Activated CD4-positive, CD25-positive, alpha-beta regulatory T cell treated with anti-CD3 and anti-CD28 coated beads, Interleukin-2, amount 50 U/mL, for 16 hours (primary cell): Measurements from ENCODE around the gene PCGF5.
"Not testable (repeated sequence)": the region's sequence is repeated elsewhere in the genome, so short reads cannot be mapped to it uniquely, and the experiment has no call there.

Experiments used
- DNase-seq: peaks from one replicate; pipeline ENCODE4 v3.0.0-alpha.2; 2020; ENCODE audit warnings: low read depth, low spot score

Gene PCGF5

DNA sequence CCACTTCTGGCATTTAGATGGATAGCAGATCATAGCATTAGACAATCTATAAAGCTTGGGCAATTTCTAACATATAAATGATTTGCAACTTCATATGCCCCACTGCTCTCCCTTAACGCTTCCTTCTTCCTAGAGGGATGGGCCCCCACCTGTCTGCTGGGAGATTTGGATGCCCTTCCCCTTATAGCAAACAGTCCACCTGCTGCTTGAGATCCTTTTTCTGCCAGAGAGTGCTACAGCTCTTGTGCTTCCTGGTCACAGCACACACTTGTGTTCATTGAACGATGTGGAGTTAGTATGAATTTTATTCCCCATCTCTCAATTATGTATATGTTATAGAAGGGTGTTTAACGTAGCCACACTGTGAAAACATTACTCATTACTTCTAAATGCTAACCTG, 10.4 kb upstream of the PCGF5 start:
- DNase-seq = no peak

DNA sequence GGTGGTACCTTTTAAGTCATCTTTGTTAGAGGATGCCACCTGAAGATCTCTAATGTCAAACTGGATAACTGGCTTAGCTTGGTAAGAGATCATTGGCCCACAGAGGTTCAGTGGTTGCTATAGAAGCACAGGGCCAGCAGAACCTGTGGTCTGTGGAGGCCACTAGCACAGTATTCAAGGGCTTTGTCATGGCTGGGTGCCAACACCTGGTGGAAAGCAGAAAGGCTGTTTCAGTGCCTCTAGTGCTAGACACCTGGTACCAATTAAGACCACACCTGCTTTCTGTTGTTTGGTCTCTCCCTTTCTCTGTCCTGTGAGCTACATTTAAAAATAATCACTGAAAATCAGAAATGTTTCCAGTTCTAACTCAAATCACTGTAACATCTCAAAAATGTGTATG, 10.0 kb upstream of the PCGF5 start:
- no peak for DNase-seq

DNA sequence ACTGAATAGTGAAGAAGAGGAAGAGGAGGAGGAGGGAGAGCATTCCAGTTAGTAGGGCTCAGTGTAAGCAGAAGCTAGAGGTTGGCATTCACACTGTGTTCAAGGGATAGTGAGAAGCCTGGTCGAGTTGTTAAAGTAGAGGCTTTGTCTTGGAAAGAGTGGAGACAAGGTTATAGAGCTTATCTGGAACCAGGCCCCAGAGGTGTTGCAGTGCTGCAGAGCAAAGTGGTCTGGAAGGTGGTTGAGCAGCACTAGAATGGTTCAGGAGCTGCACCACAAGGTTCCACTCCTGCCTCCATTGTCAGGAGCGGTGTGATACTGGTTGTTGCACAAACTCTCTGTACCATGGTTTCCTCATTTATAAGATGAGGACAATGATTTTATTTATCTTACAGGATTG, 8.8 kb upstream of the PCGF5 start:
- DNase-seq = no peak

DNA sequence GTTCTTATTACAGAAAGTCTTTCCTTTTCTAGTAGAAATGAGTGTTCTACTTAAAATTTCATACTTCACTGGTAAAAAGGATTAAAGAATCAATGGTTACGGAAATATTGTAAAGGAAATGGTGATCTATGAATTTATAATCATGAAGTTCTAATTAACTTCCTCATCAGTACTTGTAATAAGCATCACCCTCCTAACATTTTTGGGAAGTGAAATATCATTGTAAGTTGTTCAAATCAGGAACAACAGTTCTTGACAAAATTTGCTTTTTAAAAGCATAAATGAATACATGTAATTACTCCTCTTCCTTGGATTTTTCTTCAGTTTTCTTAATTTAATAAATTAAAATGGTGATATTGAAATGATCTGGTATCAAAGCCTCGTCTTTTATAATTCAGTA, 5.6 kb upstream of the PCGF5 start:
- DNase-seq = no peak

DNA sequence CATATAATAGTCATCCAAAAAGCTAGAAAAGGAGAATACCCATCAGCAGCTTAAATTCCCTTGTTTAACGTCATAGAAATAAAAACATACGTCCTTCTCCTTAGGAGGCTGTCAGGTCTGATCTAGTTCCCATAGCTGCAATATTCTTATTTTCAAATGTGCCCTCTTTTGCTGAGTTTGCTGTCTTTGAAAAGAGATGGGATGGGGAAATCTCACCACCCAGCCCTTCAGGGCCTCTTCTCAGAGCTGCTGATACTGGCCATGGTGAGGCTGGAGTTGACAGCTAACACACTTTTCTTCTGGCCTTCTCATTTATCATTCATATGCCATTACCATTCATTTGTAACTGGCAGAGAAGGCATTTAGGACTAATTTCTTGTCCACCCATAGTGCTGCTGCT, 5.1 kb upstream of the PCGF5 start:
- no peak for DNase-seq

DNA sequence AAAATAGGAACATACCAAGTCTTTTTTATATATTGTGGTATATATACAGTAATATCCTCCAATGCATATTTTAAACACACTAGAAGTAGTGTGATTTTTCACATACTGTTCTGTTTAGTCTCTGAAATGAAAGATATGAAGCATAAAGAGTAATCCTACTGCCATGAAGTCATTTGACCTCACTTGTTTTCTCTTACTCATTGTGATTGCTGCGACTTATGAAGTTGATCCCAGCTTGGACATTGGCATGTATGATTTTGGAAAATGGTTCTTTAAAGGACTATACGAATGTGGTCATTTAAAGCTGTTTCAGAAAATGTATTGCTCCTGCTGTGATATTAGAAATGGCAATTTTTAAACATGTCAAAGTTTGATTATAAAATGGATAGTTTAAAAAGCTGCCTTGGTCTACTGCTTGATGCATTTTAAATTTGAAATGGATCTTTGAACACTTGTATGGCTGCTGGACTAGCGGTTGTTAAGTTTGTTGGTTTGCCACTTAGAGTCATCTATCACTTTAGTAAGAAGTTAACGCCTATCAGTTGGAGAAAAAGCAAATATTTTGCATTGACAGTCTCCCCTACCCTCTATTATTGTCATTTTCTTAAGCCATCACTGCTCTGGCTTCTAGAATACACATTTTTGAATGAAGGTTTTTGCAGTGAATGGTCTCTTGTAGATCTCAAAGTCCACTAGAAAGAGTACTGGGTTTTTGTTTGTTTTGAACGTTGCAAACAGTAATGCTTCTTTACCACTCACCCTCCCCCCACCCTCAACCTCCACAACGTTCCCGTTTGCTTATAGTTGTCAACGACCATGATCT, 881 bp upstream of the PCGF5 start:
- no peak for DNase-seq

DNA sequence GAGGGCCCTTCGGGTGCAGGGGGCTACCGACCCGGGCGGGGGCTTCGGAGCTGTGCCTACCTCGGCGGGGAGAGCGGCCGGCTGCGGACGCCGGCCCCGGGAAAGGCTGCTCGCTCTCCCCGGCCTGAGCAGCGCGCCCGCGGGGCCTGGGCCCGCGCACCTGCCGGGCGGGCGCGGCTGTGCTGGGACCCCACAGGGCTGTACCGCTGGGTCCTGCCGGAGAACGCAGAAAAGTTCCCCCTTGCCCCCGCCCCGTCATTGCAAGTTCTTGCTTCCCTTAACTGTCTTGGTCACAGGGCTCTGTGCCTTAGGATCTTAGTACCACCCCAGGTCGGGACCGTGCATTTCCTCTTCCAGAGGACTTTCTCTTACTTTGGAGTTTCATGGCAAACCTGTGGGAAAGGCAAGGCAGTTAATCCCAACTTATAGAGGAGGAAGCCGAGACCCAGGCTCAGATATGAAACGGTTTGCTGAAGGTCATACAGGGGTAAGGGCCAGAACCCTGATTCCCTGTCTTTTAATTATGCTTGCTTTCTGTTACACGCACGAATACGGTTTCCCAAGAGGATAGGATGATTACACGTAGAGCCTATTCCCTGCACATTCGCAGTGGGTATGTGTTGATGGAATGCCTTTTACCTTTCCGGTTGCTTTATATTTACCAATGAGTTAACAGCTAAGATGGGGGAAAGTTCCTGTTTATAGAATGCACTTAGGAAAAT, 652 bp downstream of the PCGF5 start:
- DNase-seq = no peak

DNA sequence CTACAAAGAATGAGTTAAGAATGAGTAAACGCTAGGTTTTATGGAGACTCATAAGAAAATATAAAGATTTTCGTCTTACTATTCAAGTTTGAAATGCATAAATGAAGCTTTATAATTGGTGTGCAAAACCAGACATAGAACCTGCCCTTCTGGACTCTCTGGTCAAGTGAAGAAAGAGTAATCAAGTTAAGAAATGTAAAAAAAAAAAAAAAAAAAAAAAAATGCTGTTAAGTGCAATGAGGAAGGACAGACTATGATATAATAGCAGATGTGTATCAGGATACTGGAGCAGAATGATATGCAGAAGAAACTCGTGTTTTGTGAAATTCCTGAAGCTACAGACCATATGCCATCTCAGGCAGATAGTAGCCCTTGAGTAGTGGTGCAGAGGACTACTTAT, 5.6 kb downstream of the PCGF5 start:
- no peak for DNase-seq

DNA sequence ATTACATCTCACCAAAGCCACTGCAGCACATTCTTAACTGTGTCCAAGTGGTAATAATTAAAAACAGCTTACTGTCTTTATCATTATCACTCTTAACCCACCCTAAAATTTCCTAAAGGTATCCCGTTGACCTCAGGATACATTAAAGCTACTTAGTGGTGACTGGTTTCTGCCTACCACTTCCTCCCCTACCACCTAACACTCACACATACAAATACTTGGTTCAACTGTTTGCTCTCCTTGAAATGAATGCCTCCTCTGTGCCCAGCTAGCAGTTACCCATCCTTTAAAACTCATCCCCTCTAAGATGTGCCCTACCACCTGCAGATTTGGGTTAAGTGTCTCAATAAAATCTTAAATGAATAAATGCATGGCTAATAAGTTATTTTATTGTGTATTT, 7.1 kb downstream of the PCGF5 start:
- DNase-seq = no peak

DNA sequence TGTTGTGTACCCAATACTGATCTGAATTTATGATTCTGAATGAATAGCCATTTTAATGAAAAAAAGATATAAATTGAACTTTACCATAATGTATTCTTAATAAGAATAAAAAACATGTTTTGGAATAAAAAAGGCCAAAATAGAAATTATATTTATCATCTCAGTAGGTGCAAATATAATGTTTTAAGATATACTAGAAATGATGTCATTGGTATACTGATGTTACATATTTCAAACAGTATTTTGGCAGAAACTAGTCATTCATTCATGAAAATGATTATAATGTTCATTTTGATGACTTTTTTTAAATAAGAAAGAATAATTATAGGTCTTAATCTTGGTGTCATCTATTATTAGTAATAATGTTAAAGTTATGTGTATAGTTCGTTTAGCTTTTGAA, 9.2 kb downstream of the PCGF5 start:
- DNase-seq = no peak

DNA sequence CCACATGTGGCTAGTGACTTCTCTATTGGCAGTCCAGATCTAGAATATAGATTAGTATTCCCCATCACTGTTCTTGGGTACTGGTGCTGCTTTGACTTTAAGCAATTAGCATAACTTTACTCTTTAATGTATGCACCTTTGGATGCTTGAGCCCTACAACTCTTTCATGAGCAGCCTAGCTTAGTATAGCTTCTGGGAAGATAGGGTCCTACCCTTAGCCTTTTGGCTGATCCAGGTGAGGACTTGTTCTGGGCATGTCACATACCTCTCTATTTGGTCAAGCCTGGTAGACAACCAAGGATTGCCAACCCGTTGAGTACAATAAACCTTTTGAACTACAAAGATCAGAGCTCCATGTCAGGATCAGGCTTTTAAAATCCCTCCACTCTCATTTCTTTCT, 17.7 kb downstream of the PCGF5 start:
- no peak for DNase-seq

DNA sequence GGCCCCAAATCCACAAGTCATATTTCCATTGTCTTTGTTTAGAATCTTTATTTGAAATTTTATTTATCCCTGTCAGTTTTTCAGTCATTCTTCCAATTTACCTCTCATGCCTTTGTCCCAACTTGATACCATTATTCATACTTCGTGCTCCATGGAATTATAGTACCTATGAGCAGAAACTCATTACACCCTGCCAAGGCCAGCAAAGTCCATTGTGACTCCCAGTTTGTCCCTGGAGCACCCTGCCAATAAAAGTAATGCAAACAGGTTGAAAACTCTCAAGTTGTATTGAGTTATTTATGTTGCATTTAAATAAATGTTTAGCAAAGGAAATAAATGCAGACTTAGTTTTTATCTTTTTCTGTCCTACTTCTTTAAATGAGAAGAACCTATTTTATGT, 19.3 kb downstream of the PCGF5 start:
- no peak for DNase-seq

DNA sequence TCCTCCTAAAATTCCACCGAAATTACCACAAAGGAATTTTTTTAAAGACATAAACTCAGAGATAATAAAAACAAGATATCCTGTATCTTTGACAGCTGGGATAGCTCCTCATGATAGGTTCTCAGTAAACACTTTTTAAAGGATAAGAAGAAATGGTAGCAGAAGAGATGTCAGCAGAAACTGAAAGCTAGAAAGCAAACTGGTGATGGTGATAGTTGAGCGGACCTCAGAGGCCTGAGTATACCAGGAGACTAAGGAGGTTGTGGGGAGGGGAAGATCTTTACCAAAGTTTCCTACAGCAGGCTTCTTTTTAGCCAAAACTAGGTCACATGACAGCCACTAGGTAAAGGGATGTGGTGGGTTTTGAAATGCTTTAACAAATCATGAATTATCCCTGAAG, 22.5 kb downstream of the PCGF5 start:
- no peak for DNase-seq

DNA sequence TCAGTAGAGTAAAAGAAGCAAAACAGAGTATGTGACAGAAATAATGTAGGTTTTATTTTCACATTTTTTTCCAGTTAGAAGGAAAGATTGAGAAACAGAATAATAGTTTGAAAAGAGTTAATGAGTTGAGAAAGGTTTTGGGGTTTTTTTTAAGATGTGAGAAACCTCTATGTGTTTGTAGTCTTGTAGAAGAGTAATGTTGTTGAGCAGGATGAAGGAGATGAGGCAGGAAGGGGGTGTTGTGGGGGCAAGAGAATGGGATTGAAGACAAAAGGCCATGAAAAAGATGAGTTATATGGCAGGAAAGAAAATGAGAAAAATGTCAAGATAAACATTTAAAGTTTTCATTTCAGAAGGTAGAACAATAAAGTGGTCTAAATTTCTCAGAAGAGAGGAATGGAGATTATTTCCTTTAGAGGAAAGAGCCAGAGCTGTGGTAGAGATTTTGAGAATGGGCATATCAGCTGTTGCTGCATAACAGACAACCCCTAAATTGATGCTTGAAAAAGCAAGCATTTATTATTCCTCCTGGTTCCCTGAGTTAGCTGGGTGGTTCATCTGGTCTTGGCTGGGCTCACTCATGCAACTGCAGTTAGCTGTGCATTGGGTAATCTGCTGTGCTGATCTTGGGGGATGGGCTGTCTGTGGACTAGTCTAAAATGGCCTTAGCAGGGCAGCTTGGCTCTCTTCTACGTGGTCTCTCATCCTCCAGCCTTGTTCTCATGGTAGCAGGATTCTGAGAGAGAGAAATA, 27.1 kb downstream of the PCGF5 start:
- no peak for DNase-seq

DNA sequence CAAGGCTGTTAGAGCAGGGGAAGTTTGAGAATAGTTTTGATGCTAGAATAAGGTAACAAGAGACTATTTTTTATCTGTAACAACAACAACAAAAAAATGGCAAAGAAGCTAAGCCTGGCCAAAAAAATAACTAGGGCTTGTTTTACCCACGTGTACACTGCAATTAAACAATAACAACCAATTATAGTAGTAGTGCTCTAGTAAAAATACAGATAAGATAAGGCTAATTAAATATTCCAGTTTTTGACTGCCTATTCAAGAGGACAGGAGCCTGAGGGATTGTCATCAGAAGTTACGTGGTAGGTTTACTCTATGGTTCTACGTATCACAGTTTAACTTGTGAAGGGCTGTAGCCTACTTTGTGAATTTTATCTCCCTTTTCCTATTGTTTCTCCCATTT, 29.2 kb downstream of the PCGF5 start:
- no peak for DNase-seq

DNA sequence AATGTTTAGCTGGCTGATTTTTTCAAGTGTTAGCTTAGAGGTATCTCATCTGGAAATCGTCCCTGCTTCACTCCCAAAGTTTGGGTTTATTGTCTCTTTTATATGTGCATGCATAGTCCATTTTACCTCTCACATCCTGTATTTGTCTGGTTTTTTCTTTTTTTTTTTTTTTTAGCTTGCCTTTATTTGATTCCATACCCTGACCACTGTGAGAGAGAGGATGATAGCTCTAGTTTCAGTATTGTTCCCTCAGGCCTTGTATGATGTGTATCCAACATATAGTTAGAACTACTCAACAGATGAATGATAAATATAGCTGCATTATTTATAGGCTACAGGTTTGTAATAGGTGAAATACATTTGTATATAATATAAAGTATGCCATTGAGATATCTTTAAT, 29.9 kb downstream of the PCGF5 start:
- DNase-seq = no peak

DNA sequence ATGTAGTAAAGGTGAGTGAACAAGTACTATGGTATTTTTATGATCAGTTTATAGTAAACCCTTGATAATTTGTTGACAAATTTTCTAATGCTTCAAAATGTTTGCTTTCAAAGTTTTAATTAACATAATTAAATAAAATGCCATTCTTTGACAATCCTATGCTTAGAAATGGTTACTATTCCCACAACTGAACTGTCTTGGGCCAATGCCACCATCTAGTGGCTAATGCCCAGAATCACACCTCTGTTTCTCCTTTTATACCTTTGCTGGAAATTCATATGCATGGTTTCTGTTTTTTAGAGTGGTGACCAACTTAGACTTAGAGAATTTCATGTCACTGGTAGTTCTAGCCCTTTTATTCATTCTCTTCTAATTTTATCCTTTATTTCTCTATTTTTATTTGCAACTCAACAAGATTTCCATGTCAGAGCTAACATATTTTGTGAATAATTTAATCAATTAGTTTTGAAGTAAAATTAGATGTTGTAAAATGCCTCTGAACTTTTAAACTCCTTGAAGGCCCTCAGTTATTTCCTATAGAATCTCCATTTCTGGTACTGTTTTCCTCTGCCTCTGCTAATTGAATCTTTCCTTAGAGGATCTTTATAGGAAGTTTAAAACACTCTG, 31.1 kb downstream of the PCGF5 start:
- DNase-seq = peak; percentile 15

DNA sequence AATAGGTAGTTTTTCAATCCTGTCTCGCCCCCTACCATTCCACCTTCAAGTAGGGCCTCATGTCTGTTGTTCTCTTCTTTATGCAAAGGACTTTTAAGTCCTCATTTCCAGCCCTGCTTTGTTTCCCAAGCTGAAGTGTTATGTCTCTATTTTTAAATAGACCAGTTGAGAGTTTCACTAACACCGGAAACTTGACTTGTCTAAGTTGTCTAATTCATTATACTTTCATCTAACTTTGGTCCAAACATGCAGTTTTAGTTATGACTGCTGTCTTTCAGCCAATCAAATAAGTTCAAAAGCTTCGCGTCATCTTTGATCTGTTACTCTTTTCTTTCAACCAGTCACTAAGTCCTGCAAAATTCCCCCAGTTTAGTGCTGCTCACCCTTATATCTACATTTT, 32.8 kb downstream of the PCGF5 start:
- DNase-seq = no peak

DNA sequence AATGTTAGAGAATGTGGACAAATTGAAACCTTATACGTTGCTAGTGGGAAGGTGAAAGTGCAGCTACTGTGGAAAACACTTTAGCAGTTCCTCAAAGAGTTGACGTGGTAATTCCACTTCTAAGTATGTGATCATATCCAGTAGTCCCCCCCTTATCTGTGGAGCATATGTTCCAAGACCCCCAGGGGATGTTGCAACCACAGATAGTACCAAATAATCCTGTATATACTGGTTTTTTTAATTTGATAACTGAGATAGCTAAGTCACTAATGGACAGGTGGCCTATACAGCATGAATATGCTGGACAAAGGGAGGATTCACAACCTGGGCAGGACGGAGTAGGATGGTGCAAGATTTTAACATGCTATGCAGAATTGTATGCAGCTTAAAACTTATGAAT, 36.8 kb downstream of the PCGF5 start:
- no peak for DNase-seq

DNA sequence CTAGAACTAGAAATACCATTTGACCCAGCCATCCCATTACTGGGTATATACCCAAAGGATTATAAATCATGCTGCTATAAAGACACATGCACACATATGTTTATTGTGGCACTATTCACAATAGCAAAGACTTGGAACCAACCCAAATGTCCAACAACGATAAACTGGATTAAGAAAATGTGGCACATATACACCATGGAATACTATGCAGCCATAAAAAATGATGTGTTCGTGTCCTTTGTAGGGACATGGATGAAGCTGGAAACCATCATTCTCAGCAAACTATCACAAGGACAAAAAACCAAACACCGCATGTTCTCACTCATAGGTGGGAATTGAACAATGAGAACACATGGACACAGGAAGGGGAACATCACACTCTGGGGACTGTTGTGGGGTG, 40.0 kb downstream of the PCGF5 start:
- DNase-seq = not testable (repeated sequence)

DNA sequence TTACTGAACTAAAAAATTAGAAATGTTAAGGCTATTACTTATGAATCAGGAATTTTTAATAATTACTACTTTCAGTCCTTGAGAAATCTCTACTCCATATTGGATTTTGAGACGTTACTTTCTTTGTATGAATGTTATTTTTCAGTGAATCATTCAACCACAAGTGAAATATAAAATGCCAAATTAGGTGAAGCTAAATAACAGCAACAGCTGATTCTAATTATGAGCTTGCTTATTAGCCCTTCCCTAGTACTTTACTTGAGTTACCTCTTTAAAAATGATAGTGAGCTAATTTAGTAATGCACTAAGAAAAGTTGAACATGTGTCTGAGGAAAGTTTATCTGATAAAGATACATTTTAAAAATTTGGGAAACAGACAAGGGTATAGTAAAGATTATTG, 51.4 kb downstream of the PCGF5 start:
- no peak for DNase-seq

DNA sequence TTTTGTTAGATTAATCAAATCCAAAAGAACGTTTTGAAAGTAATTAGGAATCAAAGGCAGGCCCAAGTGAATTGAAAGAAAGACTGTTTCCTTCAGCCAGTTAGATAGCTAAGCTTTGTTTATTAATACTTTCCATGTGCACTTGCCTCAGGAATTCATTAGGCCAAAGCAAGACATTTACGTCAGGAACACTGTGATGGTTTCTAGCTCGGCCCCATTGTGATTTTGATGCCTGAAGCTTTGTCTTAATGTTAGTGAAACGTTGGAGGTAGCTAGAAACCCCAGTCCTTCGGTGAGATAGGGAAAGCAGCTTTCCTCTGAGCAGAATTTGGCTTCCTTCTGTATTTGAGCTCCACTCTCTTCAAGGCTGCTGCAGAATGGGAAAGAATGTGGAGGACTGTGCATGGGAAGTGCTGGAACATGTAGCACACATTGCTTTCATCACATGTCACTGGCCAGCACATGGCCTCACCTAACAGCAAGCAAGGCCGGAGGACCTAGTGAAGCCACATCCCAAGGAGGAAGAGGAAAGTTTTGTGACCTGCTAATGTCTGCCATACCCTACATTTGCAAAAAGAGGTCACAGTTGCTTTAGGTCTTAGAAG, 64.1 kb downstream of the PCGF5 start:
- no peak for DNase-seq
